ENCODE data around the gene SRL. TPM values are rescaled to one million over a fixed set of nuclear protein-coding genes. Genes with fewer than 3 reads are reported as not detected.
A peak's percentile ranks its signal among the peaks of the same experiment; 100 is the strongest.

SRL gene
- total RNA-seq, 4 donors from 2014 or later: 0.67 to 1.1 (median 0.84) TPM

- no peaks in the 10 kb centered on the region for H3K27me3 ChIP-seq
- intact Hi-C loops (cut with DNase I): no loop called here
- DNase-seq: no peak
- no peak overlapping the region for H3K4me3 ChIP-seq (replicated peaks in 1 of 3)
- H3K27ac ChIP-seq: no peak overlapping the region
- no peaks in the 10 kb centered on the region for H3K36me3 ChIP-seq
- 75 to 76% methylated on average over 8 of the region's 8 CpGs for WGBS, 2 donors
- no peaks in the 10 kb centered on the region for H3K9me3 ChIP-seq
- TF ChIP-seq POLR2A (IDR thresholded peaks at IDR 0.05): no peak
- H3K4me1 ChIP-seq: peaks cover 3 to 5% of the 10 kb centered on the region in 2 donors
Measured at GRCh38 chr16:4283441-4283840, 41.6 kb upstream of the SRL start.

DNA sequence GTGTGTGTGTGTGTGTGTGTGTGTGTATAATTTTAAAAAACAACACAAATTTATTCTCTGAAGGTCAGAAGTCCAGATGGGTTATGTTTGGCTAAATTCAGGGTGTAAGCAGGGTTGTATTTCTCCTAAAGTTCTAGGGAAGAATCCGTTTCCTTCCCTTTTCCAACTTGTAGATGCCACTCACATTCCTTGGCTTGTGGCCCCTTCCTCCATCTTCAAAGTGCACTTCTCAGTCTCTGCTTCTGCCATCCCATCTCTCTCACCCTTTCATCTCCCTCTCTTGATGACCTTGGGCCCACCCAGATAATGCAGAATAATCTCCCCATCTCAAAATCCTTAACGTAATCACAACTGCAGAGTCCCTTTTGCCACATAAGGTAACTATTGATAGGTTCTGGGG lies 38.7 kb upstream of the SRL start:
- no peaks in the 10 kb centered on the region for H3K9me3 ChIP-seq
- H3K4me3 ChIP-seq (replicated peaks in 1 of 3): no peak overlapping the region
- no peaks in the 10 kb centered on the region for H3K36me3 ChIP-seq
- no peaks in the 10 kb centered on the region for H3K27me3 ChIP-seq
- WGBS, 2 donors: 92 to 98% methylated on average over 2 of the region's 2 CpGs
- H3K4me1 ChIP-seq: no peaks in the 10 kb centered on the region
- DNase-seq: no peak
- intact Hi-C loops (cut with DNase I): no loop called here
- no peak for TF ChIP-seq CTCF (IDR thresholded peaks at IDR 0.05)
- TF ChIP-seq POLR2A (IDR thresholded peaks at IDR 0.05): no peak
- no peak overlapping the region for H3K27ac ChIP-seq

- no peak for TF ChIP-seq CTCF (IDR thresholded peaks at IDR 0.05)
- TF ChIP-seq POLR2A (IDR thresholded peaks at IDR 0.05): no peak
- DNase-seq: no peak
- Histone ChIP-seq H3K27me3 (no peaks in the 10 kb centered on the region), H3K4me1 (no peaks in the 10 kb centered on the region), H3K27ac (no peak overlapping the region), H3K36me3 (no peaks in the 10 kb centered on the region), H3K4me3 (replicated peaks in 1 of 3) (no peak overlapping the region), H3K9me3 (no peaks in the 10 kb centered on the region)
- 96 to 98% methylated on average over 2 of the region's 2 CpGs for WGBS, 2 donors
- intact Hi-C loops (cut with DNase I): no loop called here
Measured at GRCh38 chr16:4277987-4278513, 36.2 kb upstream of the SRL start.

- DNase-seq: no peak
- H3K27ac ChIP-seq: no peak overlapping the region
- H3K9me3 ChIP-seq: no peaks in the 10 kb centered on the region
- intact Hi-C loops (cut with DNase I): no loop called here
- 85 to 87% methylated on average over 6 of the region's 6 CpGs for WGBS, 2 donors
- no peak for TF ChIP-seq CTCF (IDR thresholded peaks at IDR 0.05)
- TF ChIP-seq POLR2A (IDR thresholded peaks at IDR 0.05): no peak
- H3K4me1 ChIP-seq: peaks cover 3% of the 10 kb centered on the region in 2 donors
- no peaks in the 10 kb centered on the region for H3K36me3 ChIP-seq
- no peaks in the 10 kb centered on the region for H3K27me3 ChIP-seq
- H3K4me3 ChIP-seq (replicated peaks in 1 of 3): no peak overlapping the region
Measured at GRCh38 chr16:4275861-4276260, 34.0 kb upstream of the SRL start.

DNA sequence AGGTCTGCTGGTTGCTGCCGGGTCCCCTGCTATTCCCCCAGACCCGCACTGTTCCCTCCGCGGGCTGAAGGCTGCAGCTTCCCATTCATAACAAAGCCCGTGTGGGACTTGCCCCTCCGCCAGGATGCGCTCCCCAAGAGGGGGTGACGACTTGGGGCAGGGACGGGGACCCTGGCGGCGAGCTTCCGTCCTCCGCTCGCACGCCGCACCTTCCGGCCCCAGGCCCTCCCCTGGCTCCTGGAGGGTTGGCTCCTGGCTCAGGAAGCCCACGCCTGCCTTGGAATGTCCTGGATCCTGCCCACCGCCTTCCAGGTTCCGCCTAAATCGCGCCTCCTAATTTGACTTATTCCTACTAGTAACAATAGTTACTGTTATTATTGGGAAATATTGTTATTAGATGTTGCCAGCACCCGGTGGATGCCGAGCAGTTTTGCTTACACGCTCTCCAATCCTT lies 32.0 kb upstream of the SRL start:
- intact Hi-C loops (cut with DNase I): no loop called here
- Histone ChIP-seq H3K27me3 (no peaks in the 10 kb centered on the region), H3K4me1 (peaks cover 4 to 7% of the 10 kb centered on the region in 2 donors), H3K9me3 (no peaks in the 10 kb centered on the region), H3K4me3 (replicated peaks in 1 of 3) (peak overlapping the region; percentile 24 to 91 (median 73)), H3K36me3 (no peaks in the 10 kb centered on the region), H3K27ac (peak overlapping the region; percentile 93 to 97 (median 93))
- TF ChIP-seq POLR2A (IDR thresholded peaks at IDR 0.05) (peak; percentile 22 to 59), CTCF (IDR thresholded peaks at IDR 0.05) (peak in 4 of 6 experiments; percentile 32 to 58 (median 51))
- 1 to 2% methylated on average over 8 to 9 of the region's 25 CpGs for WGBS, 2 donors
- DNase-seq: peak; percentile 68 to 73
